Effector memory CD8-positive, alpha-beta T cell (primary cell): ENCODE results near the gene MED29.
A peak's percentile ranks its signal among the peaks of the same experiment; 100 is the strongest.

Experiments
- ATAC-seq: fragments of 150-1000 bp; cut with Tn5 transposase; replicated peaks from 2 replicates; pipeline ENCODE4 v1.10.0; 2021; ENCODE audit warnings: mild to moderate bottlenecking, moderate library complexity
- DNase-seq, 3 experiments: peaks; one replicate each; pipeline ENCODE4 v3.0.0; 2021
- H3K27ac Mint-ChIP-seq, 2 donors: one replicate each; pipeline ENCODE4 v1.8.0; 2022; ENCODE audit warnings: mild to moderate bottlenecking in 2 of 2, mixed read lengths in 2 of 2, moderate library complexity in 2 of 2
- H3K27me3 Mint-ChIP-seq, 2 donors: one replicate each; pipeline ENCODE4 v1.8.0; 2022; ENCODE audit warnings: mixed read lengths in 2 of 2
- H3K36me3 Mint-ChIP-seq: one replicate; pipeline ENCODE4 v1.8.0; 2022; ENCODE audit warnings: mild to moderate bottlenecking, moderate library complexity, mixed read lengths; ENCODE audit not compliant: insufficient read depth
- H3K4me1 Mint-ChIP-seq, 2 donors: one replicate each; pipeline ENCODE4 v1.8.0; 2022; ENCODE audit warnings: low read depth in 2 of 2, mixed read lengths in 2 of 2
- H3K4me3 Mint-ChIP-seq, 2 donors: one replicate each; pipeline ENCODE4 v1.8.0; 2022; ENCODE audit warnings: mild to moderate bottlenecking in 2 of 2, mixed read lengths in 2 of 2, moderate library complexity in 2 of 2
- H3K9me3 Mint-ChIP-seq, 2 donors: one replicate each; pipeline ENCODE4 v1.8.0; 2022; ENCODE audit warnings: mixed read lengths in 2 of 2

The MED29 gene

GRCh38 chr19:39356647-39357046 lies 34.5 kb upstream of the MED29 start:
- Mint-ChIP-seq H3K36me3 (peaks cover 60% of the 10 kb centered on the region), H3K4me1 (peaks cover 0 to 5% of the 10 kb centered on the region in 2 donors)

GRCh38 chr19:39359026-39359425 lies 32.2 kb upstream of the MED29 start:
- Mint-ChIP-seq H3K27me3 (no peaks in the 10 kb centered on the region), H3K4me3 (no peak overlapping the region), H3K27ac (no peak overlapping the region), H3K4me1 (no peaks in the 10 kb centered on the region), H3K9me3 (no peaks in the 10 kb centered on the region), H3K36me3 (peaks cover 56% of the 10 kb centered on the region)
- ATAC-seq (no peak), DNase-seq (no peak)

More at GRCh38 chr19:39356647-39357046, 34.5 kb upstream of the MED29 start:
- no peaks in the 10 kb centered on the region for H3K9me3 Mint-ChIP-seq
- no peaks in the 10 kb centered on the region for H3K27me3 Mint-ChIP-seq
- ATAC-seq (no peak), DNase-seq (no peak)
- H3K4me3 Mint-ChIP-seq = no peak overlapping the region
- H3K27ac Mint-ChIP-seq = no peak overlapping the region

GRCh38 chr19:39360599-39360998 lies 30.6 kb upstream of the MED29 start:
- no peak for ATAC-seq
- no peaks in the 10 kb centered on the region for H3K27me3 Mint-ChIP-seq
- peak overlapping the region in 1 of 2 donors; percentile 6 for H3K27ac Mint-ChIP-seq
- H3K9me3 Mint-ChIP-seq = no peaks in the 10 kb centered on the region
- H3K36me3 Mint-ChIP-seq = peaks cover 44% of the 10 kb centered on the region
- H3K4me3 Mint-ChIP-seq = no peak overlapping the region
- H3K4me1 Mint-ChIP-seq = peaks cover 1 to 4% of the 10 kb centered on the region in 2 donors
- no peak for DNase-seq

GRCh38 chr19:39362682-39363657 lies 28.2 kb upstream of the MED29 start:
- Mint-ChIP-seq H3K36me3 (peaks cover 37% of the 10 kb centered on the region), H3K4me3 (no peak overlapping the region), H3K27me3 (no peaks in the 10 kb centered on the region), H3K9me3 (no peaks in the 10 kb centered on the region), H3K4me1 (peaks cover 1 to 4% of the 10 kb centered on the region in 2 donors), H3K27ac (peak overlapping the region in 1 of 2 donors; percentile 62)
- DNase-seq (no peak), ATAC-seq (no peak)

GRCh38 chr19:39363901-39364457 lies 27.2 kb upstream of the MED29 start:
- no peak overlapping the region for H3K4me3 Mint-ChIP-seq
- H3K27me3 Mint-ChIP-seq = no peaks in the 10 kb centered on the region
- ATAC-seq = no peak
- peaks cover 1 to 4% of the 10 kb centered on the region in 2 donors for H3K4me1 Mint-ChIP-seq
- peak overlapping the region; percentile 56 to 72 for H3K27ac Mint-ChIP-seq
- peaks cover 33% of the 10 kb centered on the region for H3K36me3 Mint-ChIP-seq
- no peak for DNase-seq
- no peaks in the 10 kb centered on the region for H3K9me3 Mint-ChIP-seq

GRCh38 chr19:39365531-39365930 lies 25.6 kb upstream of the MED29 start:
- Mint-ChIP-seq H3K4me1 (peaks cover 1 to 4% of the 10 kb centered on the region in 2 donors), H3K27me3 (no peaks in the 10 kb centered on the region), H3K27ac (no peak overlapping the region), H3K4me3 (no peak overlapping the region), H3K36me3 (peaks cover 29% of the 10 kb centered on the region), H3K9me3 (no peaks in the 10 kb centered on the region)
- DNase-seq (no peak), ATAC-seq (no peak)

- H3K4me3 Mint-ChIP-seq = no peak overlapping the region
- no peaks in the 10 kb centered on the region for H3K27me3 Mint-ChIP-seq
- peaks cover 1 to 4% of the 10 kb centered on the region in 2 donors for H3K4me1 Mint-ChIP-seq
- H3K9me3 Mint-ChIP-seq = no peaks in the 10 kb centered on the region
- ATAC-seq (no peak), DNase-seq (no peak)
- no peak overlapping the region for H3K27ac Mint-ChIP-seq
- peaks cover 33% of the 10 kb centered on the region for H3K36me3 Mint-ChIP-seq
Observed at GRCh38 chr19:39369200-39369599, 22.0 kb upstream of the MED29 start.

- H3K4me1 Mint-ChIP-seq = no peaks in the 10 kb centered on the region
- H3K36me3 Mint-ChIP-seq = peaks cover 28% of the 10 kb centered on the region
- no peak overlapping the region for H3K4me3 Mint-ChIP-seq
- H3K27me3 Mint-ChIP-seq = no peaks in the 10 kb centered on the region
- ATAC-seq (no peak), DNase-seq (no peak)
- H3K27ac Mint-ChIP-seq = peak overlapping the region; percentile 17 to 23
- no peaks in the 10 kb centered on the region for H3K9me3 Mint-ChIP-seq
Observed at GRCh38 chr19:39370735-39371134, 20.4 kb upstream of the MED29 start.

- H3K4me3 Mint-ChIP-seq = no peak overlapping the region
- peaks cover 25% of the 10 kb centered on the region for H3K36me3 Mint-ChIP-seq
- DNase-seq = no peak
- no peaks in the 10 kb centered on the region for H3K27me3 Mint-ChIP-seq
- H3K4me1 Mint-ChIP-seq = no peaks in the 10 kb centered on the region
- H3K27ac Mint-ChIP-seq = peak overlapping the region; percentile 23 to 36
- ATAC-seq = no peak
- H3K9me3 Mint-ChIP-seq = no peaks in the 10 kb centered on the region
Observed at GRCh38 chr19:39372047-39372802, 19.0 kb upstream of the MED29 start.

GRCh38 chr19:39372941-39373340 lies 18.2 kb upstream of the MED29 start:
- DNase-seq (no peak), ATAC-seq (no peak)
- H3K4me1 Mint-ChIP-seq = no peaks in the 10 kb centered on the region
- H3K36me3 Mint-ChIP-seq = peaks cover 32% of the 10 kb centered on the region
- peak overlapping the region; percentile 75 to 82 for H3K27ac Mint-ChIP-seq
- no peaks in the 10 kb centered on the region for H3K9me3 Mint-ChIP-seq
- H3K27me3 Mint-ChIP-seq = no peaks in the 10 kb centered on the region
- H3K4me3 Mint-ChIP-seq = no peak overlapping the region

- DNase-seq (no peak), ATAC-seq (no peak)
- H3K4me1 Mint-ChIP-seq = no peaks in the 10 kb centered on the region
- H3K4me3 Mint-ChIP-seq = no peak overlapping the region
- H3K27me3 Mint-ChIP-seq = no peaks in the 10 kb centered on the region
- peak overlapping the region in 1 of 2 donors; percentile 12 for H3K27ac Mint-ChIP-seq
- peaks cover 44% of the 10 kb centered on the region for H3K36me3 Mint-ChIP-seq
- no peaks in the 10 kb centered on the region for H3K9me3 Mint-ChIP-seq
Observed at GRCh38 chr19:39375929-39376328, 15.2 kb upstream of the MED29 start.

- peaks cover 48% of the 10 kb centered on the region for H3K36me3 Mint-ChIP-seq
- no peak overlapping the region for H3K27ac Mint-ChIP-seq
- no peak for DNase-seq
- H3K27me3 Mint-ChIP-seq = no peaks in the 10 kb centered on the region
- H3K9me3 Mint-ChIP-seq = no peaks in the 10 kb centered on the region
- H3K4me1 Mint-ChIP-seq = no peaks in the 10 kb centered on the region
- no peak overlapping the region for H3K4me3 Mint-ChIP-seq
- ATAC-seq = no peak
Observed at GRCh38 chr19:39377373-39378362, 13.5 kb upstream of the MED29 start.
